ENCODE results near the gene LPAR2.

DNA sequence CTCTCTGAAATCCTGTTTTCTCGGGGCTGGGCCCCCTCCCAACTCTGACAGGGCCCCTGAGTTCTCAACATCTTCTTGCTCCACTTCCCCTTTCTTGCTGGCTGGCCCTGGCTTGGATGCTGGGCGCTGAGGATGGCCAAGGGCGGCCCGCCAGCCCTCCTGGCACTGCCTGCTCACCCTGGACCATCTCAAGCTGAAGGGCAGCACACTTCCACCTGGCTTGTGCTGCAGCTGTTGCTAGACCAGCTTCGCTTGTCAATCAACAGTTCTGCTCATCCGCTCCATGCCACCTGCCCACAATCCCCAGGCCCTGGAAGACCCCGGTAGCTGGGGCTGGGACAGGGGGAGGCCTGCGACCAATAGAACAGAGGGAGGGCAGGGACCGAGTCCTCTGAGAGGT is 22.3 kb upstream of the LPAR2 start:
- TF ChIP-seq, protein P1, sequence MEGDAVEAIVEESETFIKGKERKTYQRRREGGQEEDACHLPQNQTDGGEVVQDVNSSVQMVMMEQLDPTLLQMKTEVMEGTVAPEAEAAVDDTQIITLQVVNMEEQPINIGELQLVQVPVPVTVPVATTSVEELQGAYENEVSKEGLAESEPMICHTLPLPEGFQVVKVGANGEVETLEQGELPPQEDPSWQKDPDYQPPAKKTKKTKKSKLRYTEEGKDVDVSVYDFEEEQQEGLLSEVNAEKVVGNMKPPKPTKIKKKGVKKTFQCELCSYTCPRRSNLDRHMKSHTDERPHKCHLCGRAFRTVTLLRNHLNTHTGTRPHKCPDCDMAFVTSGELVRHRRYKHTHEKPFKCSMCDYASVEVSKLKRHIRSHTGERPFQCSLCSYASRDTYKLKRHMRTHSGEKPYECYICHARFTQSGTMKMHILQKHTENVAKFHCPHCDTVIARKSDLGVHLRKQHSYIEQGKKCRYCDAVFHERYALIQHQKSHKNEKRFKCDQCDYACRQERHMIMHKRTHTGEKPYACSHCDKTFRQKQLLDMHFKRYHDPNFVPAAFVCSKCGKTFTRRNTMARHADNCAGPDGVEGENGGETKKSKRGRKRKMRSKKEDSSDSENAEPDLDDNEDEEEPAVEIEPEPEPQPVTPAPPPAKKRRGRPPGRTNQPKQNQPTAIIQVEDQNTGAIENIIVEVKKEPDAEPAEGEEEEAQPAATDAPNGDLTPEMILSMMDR (IDR thresholded peaks at IDR 0.05) = no peak
- TF ChIP-seq POLR2A (IDR thresholded peaks at IDR 0.05) = no peak
